Measurements from ENCODE around the gene L3MBTL4. TPM values are rescaled to one million over a fixed set of nuclear protein-coding genes. Genes with fewer than 3 reads are reported as not detected.

The L3MBTL4 gene
- total and polyA plus RNA-seq, 4 donors: 2.3 to 15.0 (median 5.0) TPM

GRCh38 chr18:5939801-5940667 is 474.7 kb downstream of the L3MBTL4 start:
- H3K36me3 ChIP-seq (ENCODE audit: control insufficient read depth in 4 of 4, insufficient read depth in 3 of 4, low read depth in 1 of 4, low read length in 3 of 4): no peaks in the 10 kb centered on the region
- H3K9me3 ChIP-seq (ENCODE audit: control insufficient read depth in 4 of 4, low read length in 3 of 4): no peaks in the 10 kb centered on the region
- WGBS: 85% methylated on average over 7 of the region's 7 CpGs
- H3K4me3 ChIP-seq (ENCODE audit: low read depth in 1 of 3, low read length in 3 of 3): no peak overlapping the region
- no peaks in the 10 kb centered on the region for H3K27me3 ChIP-seq (ENCODE audit: control insufficient read depth in 4 of 4, insufficient read depth in 4 of 4, low read length in 3 of 4)
- no peaks in the 10 kb centered on the region for H3K4me1 ChIP-seq (ENCODE audit: control insufficient read depth in 4 of 4, insufficient read depth in 4 of 4, low read length in 3 of 4)
- TF ChIP-seq JUND (IDR thresholded peaks at IDR 0.05) (no peak), MAX (IDR thresholded peaks at IDR 0.05) (no peak), EGR1 (IDR thresholded peaks at IDR 0.05; ENCODE audit: low read depth in 2 of 2) (no peak), HNF4G (IDR thresholded peaks at IDR 0.05) (no peak), HNF4A (conservative IDR thresholded peaks at IDR 0.05) (no peak), ATF3 (IDR thresholded peaks at IDR 0.05) (no peak), TAF1 (conservative IDR thresholded peaks at IDR 0.05) (no peak), GABPA (IDR thresholded peaks at IDR 0.05 in 1 of 2, conservative IDR thresholded peaks at IDR 0.05 in 1 of 2) (no peak), NR2F2 (IDR thresholded peaks at IDR 0.05) (no peak)
- no peak for DNase-seq (ENCODE audit: low spot score)
- no peak overlapping the region for H3K9ac ChIP-seq (ENCODE audit: low read depth in 1 of 2, low read length in 2 of 2)
- no peak overlapping the region for H3K27ac ChIP-seq (ENCODE audit: low read depth in 1 of 2, low read length in 2 of 2)

GRCh38 chr18:5937795-5938194 is 476.9 kb downstream of the L3MBTL4 start:
- DNase-seq (ENCODE audit: low spot score): no peak
- Histone ChIP-seq H3K9ac (ENCODE audit: low read depth in 1 of 2, low read length in 2 of 2) (no peak overlapping the region), H3K4me1 (ENCODE audit: control insufficient read depth in 4 of 4, insufficient read depth in 4 of 4, low read length in 3 of 4) (no peaks in the 10 kb centered on the region), H3K36me3 (ENCODE audit: control insufficient read depth in 4 of 4, insufficient read depth in 3 of 4, low read depth in 1 of 4, low read length in 3 of 4) (no peaks in the 10 kb centered on the region), H3K9me3 (ENCODE audit: control insufficient read depth in 4 of 4, low read length in 3 of 4) (no peaks in the 10 kb centered on the region), H3K27me3 (ENCODE audit: control insufficient read depth in 4 of 4, insufficient read depth in 4 of 4, low read length in 3 of 4) (no peaks in the 10 kb centered on the region), H3K4me3 (ENCODE audit: low read depth in 1 of 3, low read length in 3 of 3) (no peak overlapping the region), H3K27ac (ENCODE audit: low read depth in 1 of 2, low read length in 2 of 2) (no peak overlapping the region)
- TF ChIP-seq CTCF (IDR thresholded peaks at IDR 0.05; ENCODE audit: low read depth, low read length, missing input control) (no peak), EGR1 (IDR thresholded peaks at IDR 0.05; ENCODE audit: low read depth in 2 of 2) (no peak), NR2F2 (IDR thresholded peaks at IDR 0.05) (no peak), GABPA (IDR thresholded peaks at IDR 0.05 in 1 of 2, conservative IDR thresholded peaks at IDR 0.05 in 1 of 2) (no peak), MAX (IDR thresholded peaks at IDR 0.05) (no peak), RAD21 (IDR thresholded peaks at IDR 0.05) (no peak), REST (IDR thresholded peaks at IDR 0.05) (no peak), SP1 (IDR thresholded peaks at IDR 0.05) (no peak)
- 86% methylated on average over 3 of the region's 3 CpGs for WGBS

Measured in liver (tissue), 9 donors.